SH-SY5Y (cell line): ENCODE data around the gene ALCAM.

ENCODE experiments used
- GATA2 ChIP-seq: IDR thresholded peaks from 2 replicates; pipeline ENCODE4 v1.6.1; 2011; ENCODE audit warnings: mild to moderate bottlenecking, low read depth, low read length
- GATA3 ChIP-seq: IDR thresholded peaks from 2 replicates; pipeline ENCODE4 v1.6.1; 2011; ENCODE audit warnings: low read depth, mild to moderate bottlenecking, low read length, moderate library complexity

GRCh38 chr3:105365391-105366325, 1.1 kb upstream of the ALCAM start:
- TF ChIP-seq GATA2: no peak
- TF ChIP-seq GATA3: no peak
